Motor neuron (in vitro differentiated cells): ENCODE measurements around the gene AHSA1. TPM values are rescaled to one million over a fixed set of nuclear protein-coding genes. Genes with fewer than 3 reads are reported as not detected.
"Not testable (repeated sequence)": the region's sequence is repeated elsewhere in the genome, so short reads cannot be mapped to it uniquely, and the experiment has no call there.

ENCODE experiments used
- ATAC-seq, 8 experiments: fragments of 200-7000 bp; cut with Tn5 transposase; replicated peaks in 6 of 8; 2 replicates each; pipeline ENCODE4 v1.8.0; 2021; ENCODE audit warnings: mild to moderate bottlenecking in 8 of 8, moderate library complexity in 8 of 8
- H3K27ac ChIP-seq, 2 donors: fragments of 250-450 bp; sonication (Bioruptor Pico); 2 replicates each; pipeline ENCODE4 v1.9.0; 2021; ENCODE audit warnings: antibody characterized with exemption in 2 of 2, mild to moderate bottlenecking in 2 of 2, moderate library complexity in 1 of 2
- H3K4me1 ChIP-seq, 2 donors: fragments of 250-450 bp; sonication (Bioruptor Pico); replicated peaks in 1 of 2; 2 replicates each; pipeline ENCODE4 v1.6.1; 2021; ENCODE audit warnings: antibody characterized with exemption in 2 of 2, mild to moderate bottlenecking in 2 of 2, moderate library complexity in 1 of 2
- H3K4me3 ChIP-seq, 5 donors: fragments of 250-450 bp; sonication (Bioruptor Pico); 2 replicates each; pipeline ENCODE4 v1.9.0; 2021; ENCODE audit warnings: antibody characterized with exemption in 5 of 5, mild to moderate bottlenecking in 5 of 5, moderate library complexity in 4 of 5
- WGBS, 10 experiments: fragments of 450-650 bp; shearing (Covaris generic); methylation state at CpG; one replicate each; pipeline ENCODE4 v1.0.0; 2022; 5-methylcytosine and 5-hydroxymethylcytosine counted together
- in situ Hi-C, 9 experiments: fragments of 400-800 bp; cut with MboI; loops; one replicate each; pipeline ENCODE4 v1.15.0; 2021; ENCODE audit warnings: low sequenced_read_pairs in 9 of 9, low pct_unique_long_range_greater_than_20kb in 2 of 9; ENCODE audit not compliant: unreplicated experiment in 9 of 9
- total RNA-seq, 8 experiments: library from RNA; unstranded; fragments of 300-600 nt; gene quantifications; 2 replicates each; pipeline versions ENCODE4 v1.2.3 to v1.2.4, GENCODE V29; 2022

AHSA1 gene
- 100 to 1,000 TPM in 5 of 8 experiments, 10 to 100 TPM in 3; 76.3 to 203 (median 126) TPM for total RNA-seq

DNA sequence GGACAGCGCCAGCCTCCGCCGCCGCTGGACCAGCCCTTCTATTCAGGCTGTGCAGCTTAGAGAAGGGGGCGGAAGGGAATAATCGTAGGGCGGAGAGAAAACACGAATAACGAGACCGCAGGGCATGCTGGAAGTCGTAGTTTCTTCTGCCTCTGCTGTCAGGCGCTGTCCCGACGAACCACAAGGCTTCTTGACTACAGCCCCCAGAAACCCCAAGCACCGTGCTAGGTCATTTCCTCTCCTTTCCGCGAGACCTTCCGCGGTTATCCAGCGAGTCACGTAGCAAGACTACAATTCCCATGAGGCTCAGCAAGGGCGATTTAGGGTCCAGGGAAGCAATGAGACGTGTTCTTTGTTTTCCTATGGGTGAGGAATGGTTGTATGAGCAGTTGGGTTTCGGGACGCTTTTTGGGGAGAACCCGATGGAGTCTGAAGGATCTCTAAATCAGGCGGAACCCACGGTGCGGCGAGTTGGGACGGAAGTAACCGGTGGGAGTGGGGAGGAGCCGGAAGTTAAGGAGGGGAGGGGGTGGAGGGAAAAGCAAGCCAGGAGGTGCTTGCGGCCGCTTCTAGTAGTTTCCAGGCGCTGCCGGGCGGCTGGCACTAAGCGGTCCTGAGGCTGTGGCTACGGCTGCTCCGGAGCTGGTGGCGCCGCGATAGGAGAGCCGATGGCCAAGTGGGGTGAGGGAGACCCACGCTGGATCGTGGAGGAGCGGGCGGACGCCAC lies at the start of gene AHSA1, which contains the start of gene VIPAS39:
AHSA1 (plus strand) TSS at position 572 of the 727 bp plus-strand sequence; CDS start at position 669, 97 bp downstream.
VIPAS39 (minus strand) TSS at position 80 of the 727 bp plus-strand sequence. CDS start 3,499 bp downstream, outside the sequence.
- in situ Hi-C loops, result no loop called here

DNA sequence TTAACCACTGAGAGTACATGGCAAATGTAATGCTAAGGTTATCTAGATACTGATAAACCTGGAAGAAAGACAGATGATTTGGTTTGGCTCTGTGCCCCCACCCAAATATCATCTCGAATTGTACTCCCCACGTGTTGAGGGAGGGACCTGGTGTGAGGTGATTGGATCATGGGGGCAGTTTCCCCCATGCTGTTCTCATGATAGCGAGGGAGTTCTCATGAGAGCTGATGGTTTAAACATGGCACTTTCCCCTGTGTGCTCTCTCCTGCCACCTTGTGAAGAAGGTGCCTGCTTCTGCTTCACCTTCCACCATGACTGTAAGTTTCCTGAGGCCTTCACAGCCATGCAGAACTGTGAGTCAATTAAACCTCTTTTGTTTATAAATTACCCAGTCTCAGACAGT lies 48.8 kb upstream of the AHSA1 start:
- no peak overlapping the region for H3K4me3 ChIP-seq
- no peaks in the 10 kb centered on the region for H3K4me1 ChIP-seq
- in situ Hi-C loops, result no loop called here
- ATAC-seq, result peak in 3 of 8 experiments; percentile 37 to 57 (median 51)
- no peak overlapping the region for H3K27ac ChIP-seq
- 0 to 83% (median 20%) methylated on average over 1 to 3 of the region's 3 CpGs; no CpG with 5 or more reads in 3 of the 10 experiments for WGBS, 10 experiments

More for the DNA sequence above, at the start of gene AHSA1, which contains the start of gene VIPAS39:
- peak; percentile 89 to 96 (median 95) for ATAC-seq
- H3K4me3 ChIP-seq, result peak within 1 kb of the TSS; percentile 55 to 90 (median 64)
- peaks cover 8 to 10% of the 10 kb centered on the region in 2 donors for H3K4me1 ChIP-seq
- peak within 1 kb of the TSS; percentile 96 for H3K27ac ChIP-seq
- WGBS, 10 experiments, result 0 to 1% (median 0%) methylated on average over 1 to 17 of the region's 50 CpGs; no CpG with 5 or more reads in 5 of the 10 experiments

DNA sequence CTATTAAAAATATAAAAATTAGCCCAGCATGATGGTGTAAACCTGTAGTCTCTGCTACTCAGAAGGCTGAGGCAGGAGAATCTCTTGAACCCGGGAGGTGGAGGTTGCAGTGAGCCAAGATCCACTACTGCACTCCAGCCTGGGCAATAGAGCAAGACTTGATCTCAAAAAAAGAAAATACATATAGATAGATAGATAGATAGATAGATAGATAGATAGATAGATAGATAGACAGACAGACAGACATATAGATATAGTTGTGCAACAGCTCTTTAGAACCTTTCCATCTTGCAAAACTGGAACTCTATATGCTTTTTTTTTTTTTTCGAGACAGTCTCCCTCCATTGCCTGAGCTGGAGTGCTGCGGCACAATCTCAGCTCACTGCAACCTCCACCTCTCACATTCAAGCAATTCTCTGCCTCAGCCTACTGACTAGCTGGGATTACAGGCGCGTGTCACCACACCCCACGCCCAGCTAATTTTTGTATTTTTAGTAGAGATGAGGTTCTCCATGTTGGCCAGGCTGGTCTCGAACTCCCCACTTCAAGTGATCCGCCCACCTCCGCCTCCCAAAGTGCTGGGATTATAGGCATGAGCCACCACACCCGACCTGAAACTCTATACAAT lies 42.4 kb upstream of the AHSA1 start:
- WGBS, 10 experiments, result 47 to 98% (median 90%) methylated on average over 1 to 9 of the region's 10 CpGs; no CpG with 5 or more reads in 3 of the 10 experiments
- ATAC-seq, H3K4me1 ChIP-seq, H3K4me3 ChIP-seq, in situ Hi-C loops, H3K27ac ChIP-seq: not testable (repeated sequence)

DNA sequence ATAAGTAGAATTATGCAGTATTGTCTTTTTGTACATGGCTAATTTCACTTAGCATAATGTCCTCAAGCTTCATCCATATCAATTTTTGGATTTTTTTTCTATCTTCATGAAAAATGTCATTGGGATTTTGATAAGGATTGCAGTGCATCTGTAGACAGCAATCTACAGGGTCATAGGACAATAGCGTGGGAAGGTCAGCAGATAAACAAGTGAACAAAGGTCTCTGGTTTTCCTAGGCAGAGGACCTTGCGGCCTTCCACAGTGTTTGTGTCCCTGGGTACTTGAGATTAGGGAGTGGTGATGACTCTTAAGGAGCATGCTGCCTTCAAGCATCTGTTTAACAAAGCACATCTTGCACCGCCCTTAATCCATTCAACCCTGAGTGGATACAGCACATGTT lies 41.8 kb upstream of the AHSA1 start:
- WGBS, 10 experiments, result 80 to 100% (median 100%) methylated on average over 1 of the region's 3 CpGs; no CpG with 5 or more reads in 4 of the 10 experiments
- H3K4me1 ChIP-seq, H3K4me3 ChIP-seq, in situ Hi-C loops, ATAC-seq, H3K27ac ChIP-seq: not testable (repeated sequence)

DNA sequence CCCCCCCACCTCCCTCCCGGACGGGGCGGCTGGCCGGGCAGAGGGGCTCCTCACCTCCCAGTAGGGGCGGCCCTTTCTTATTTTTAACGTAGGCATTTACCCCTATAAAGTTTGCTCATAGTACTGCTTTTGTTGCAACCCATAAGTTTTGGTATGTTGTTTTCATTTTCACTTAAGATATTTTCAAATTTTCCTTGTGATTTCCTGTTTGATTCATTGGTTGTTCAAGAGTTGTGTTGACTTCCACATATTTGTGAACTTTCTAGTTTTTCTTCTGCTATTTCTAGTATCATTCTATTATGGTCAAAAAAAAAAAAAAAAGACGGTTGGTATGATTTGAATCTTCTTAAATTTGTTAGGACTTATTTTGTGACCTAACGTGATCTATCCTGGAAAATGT lies 41.1 kb upstream of the AHSA1 start:
- ATAC-seq, result no peak
- no peak overlapping the region for H3K27ac ChIP-seq
- no peaks in the 10 kb centered on the region for H3K4me1 ChIP-seq
- in situ Hi-C loops, result no loop called here
- no peak overlapping the region for H3K4me3 ChIP-seq
- WGBS, 10 experiments, result 20 to 100% (median 98%) methylated on average over 1 to 4 of the region's 8 CpGs

DNA sequence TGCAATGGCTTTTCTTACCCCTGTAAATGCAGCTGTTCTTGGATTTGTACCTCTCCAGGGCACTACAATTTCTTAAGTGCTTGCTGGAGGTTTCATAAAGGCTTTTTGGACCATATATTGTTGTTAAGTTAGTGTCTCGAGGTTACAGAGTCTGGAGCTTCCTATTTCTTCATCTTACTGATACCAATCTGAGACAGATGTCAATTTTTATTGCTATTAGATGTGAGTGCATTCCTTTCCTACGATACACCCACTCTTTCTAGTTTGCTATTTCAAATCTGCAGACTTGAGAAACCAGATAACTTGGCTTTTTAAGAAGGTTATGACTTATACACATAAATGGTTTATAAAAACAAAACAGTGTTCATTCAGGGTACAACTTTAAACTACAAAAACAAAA lies 36.7 kb upstream of the AHSA1 start:
- in situ Hi-C loops, result no loop called here
- Histone ChIP-seq H3K27ac (no peak overlapping the region), H3K4me3 (no peak overlapping the region), H3K4me1 (no peaks in the 10 kb centered on the region)
- WGBS, 10 experiments, result 0 to 83% (median 50%) methylated on average over 1 to 2 of the region's 2 CpGs
- ATAC-seq, result no peak

DNA sequence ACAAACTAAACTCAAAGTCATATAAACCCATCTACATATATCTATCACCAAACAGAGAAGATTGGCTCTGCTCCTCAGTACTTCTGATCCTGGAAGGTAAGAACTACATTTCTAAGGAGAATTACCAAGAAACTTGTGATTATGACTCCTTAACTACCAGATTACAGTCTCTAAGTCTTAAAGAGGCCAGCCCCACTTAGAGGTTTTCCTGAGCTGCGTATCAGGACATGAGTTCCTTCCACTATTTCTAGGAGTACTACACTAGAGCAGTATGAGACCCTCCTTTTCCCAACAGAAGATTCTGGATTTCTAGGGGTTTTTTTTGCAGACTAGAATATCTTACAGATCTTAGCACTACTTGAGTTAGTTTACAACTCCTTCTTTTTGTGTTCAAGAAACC lies 34.5 kb upstream of the AHSA1 start, which contains the start of gene NOXRED1:
NOXRED1 (minus strand) TSS at position 101 of the 400 bp plus-strand sequence. CDS start 634 bp downstream, outside the sequence.
- ATAC-seq, result no peak
- in situ Hi-C loops, result no loop called here
- 80 to 100% (median 100%) methylated on average over 1 of the region's 1 CpG; no CpG with 5 or more reads in 5 of the 10 experiments for WGBS, 10 experiments
- no peak within 1 kb of the TSS for H3K4me3 ChIP-seq
- H3K27ac ChIP-seq, result no peak within 1 kb of the TSS
- H3K4me1 ChIP-seq, result no peaks in the 10 kb centered on the region

DNA sequence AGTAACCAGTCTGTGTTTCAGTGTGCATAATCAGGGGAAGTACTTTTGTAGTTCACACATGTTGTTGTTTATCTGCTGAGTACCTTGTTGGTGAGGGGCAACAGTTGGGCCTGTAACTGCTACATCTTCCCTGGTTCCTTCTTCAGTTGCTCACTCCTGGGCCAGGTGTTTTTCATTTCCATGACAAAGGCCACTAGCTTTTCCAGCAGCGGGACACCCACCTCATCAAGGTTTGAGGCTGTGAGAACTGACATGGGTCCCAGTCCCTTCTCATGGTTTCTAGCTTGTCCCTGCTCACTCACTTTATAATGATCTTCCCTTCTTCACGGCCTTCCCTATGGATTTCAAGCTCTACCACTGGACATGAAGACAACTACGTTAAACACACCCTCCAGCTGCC lies 33.0 kb upstream of the AHSA1 start:
- Histone ChIP-seq H3K4me1 (no peaks in the 10 kb centered on the region), H3K27ac (no peak overlapping the region), H3K4me3 (no peak overlapping the region)
- ATAC-seq, result no peak
- 80 to 100% (median 86%) methylated on average over 1 to 3 of the region's 3 CpGs; no CpG with 5 or more reads in 1 of the 10 experiments for WGBS, 10 experiments
- in situ Hi-C loops, result no loop called here

DNA sequence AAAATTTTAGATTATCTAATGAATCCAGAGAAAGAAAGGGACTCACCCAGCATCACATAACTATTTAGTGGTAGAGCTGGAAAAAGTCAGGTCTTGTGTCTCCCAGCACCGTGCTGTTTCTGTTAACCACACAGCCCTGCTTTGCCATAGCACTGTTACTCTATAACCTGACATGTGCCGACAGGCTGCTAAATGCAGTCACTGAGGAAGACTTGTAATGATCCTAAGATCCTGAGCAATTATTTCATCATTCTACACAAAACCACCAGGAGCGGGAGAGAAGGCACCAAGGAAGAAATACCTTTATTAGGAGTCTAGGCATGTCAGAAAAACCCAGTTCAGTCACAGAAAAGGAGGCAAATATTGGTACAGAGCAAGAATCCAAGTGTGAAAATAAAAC lies 31.5 kb upstream of the AHSA1 start:
- Histone ChIP-seq H3K27ac (no peak overlapping the region), H3K4me3 (no peak overlapping the region), H3K4me1 (no peaks in the 10 kb centered on the region)
- 86 to 100% (median 100%) methylated on average over 1 to 3 of the region's 3 CpGs; no CpG with 5 or more reads in 3 of the 10 experiments for WGBS, 10 experiments
- ATAC-seq, result no peak
- in situ Hi-C loops, result no loop called here

DNA sequence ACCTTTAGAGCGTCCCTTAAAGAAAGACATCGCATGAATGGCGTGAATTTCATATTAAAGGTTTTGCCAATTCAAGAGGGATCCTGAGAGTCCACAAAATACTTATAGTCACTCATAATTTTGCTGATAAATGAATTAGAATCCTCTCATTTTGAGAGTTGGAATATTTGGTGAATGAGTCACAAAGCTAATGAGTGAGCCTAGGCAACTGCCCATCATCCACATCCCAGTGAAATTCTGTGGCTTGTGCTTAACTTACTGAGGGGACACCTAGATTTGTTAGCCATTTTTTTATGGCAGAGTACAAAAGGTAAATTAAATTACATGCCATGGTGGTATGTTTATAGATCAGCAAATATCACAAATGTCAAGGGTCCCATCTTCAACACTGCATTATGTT lies 21.9 kb upstream of the AHSA1 start:
- no peak for ATAC-seq
- Histone ChIP-seq H3K4me3 (no peak overlapping the region), H3K4me1 (no peaks in the 10 kb centered on the region), H3K27ac (no peak overlapping the region)
- 90 to 100% (median 97%) methylated on average over 1 to 3 of the region's 3 CpGs; no CpG with 5 or more reads in 1 of the 10 experiments for WGBS, 10 experiments
- in situ Hi-C loops, result no loop called here

DNA sequence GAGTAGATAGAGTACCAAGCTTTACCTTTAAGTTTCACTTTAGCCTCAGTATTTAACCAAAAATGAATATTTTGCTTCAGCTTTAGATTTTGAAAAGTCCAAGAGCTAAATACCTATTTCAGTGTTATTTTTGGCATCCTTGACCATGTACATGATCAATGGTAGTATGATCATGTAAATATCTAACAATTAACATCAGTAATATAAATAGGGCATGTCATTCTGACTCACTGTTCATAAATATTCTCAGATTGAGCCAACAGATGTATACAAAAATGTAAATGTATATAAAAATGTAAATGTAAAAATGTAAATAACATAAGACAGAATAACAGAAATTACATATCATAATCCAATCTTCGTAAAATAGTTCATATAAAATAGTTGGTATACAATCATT lies 19.3 kb upstream of the AHSA1 start:
- no peak overlapping the region for H3K4me3 ChIP-seq
- no peaks in the 10 kb centered on the region for H3K4me1 ChIP-seq
- 0 to 100% (median 90%) methylated on average over 1 of the region's 1 CpG; no CpG with 5 or more reads in 2 of the 10 experiments for WGBS, 10 experiments
- ATAC-seq, result peak in 2 of 8 experiments; percentile 35 to 93
- in situ Hi-C loops, result no loop called here
- H3K27ac ChIP-seq, result no peak overlapping the region

DNA sequence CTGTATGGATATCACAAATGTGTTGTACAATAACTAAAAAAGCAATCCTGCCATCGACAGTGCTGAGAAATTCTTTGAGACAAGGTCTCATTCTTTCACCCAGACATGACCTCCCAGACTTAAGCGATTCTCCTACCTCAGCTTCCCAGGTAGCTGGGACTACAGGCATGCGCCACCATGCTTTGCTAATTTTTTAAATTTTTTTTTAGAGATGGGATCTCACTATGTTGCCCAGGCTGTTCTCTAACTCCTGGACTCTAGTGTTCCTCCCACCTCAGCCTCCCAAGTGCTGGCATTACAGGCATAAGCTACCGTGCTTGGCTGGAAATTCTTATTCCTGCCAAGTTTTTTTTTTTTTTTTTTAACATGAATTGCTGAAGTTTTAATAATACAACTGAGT lies 18.0 kb upstream of the AHSA1 start:
- H3K27ac ChIP-seq, result no peak overlapping the region
- H3K4me1 ChIP-seq, result no peaks in the 10 kb centered on the region
- H3K4me3 ChIP-seq, result no peak overlapping the region
- in situ Hi-C loops, result no loop called here
- no peak for ATAC-seq
- 76 to 100% (median 95%) methylated on average over 1 to 4 of the region's 4 CpGs; no CpG with 5 or more reads in 1 of the 10 experiments for WGBS, 10 experiments

DNA sequence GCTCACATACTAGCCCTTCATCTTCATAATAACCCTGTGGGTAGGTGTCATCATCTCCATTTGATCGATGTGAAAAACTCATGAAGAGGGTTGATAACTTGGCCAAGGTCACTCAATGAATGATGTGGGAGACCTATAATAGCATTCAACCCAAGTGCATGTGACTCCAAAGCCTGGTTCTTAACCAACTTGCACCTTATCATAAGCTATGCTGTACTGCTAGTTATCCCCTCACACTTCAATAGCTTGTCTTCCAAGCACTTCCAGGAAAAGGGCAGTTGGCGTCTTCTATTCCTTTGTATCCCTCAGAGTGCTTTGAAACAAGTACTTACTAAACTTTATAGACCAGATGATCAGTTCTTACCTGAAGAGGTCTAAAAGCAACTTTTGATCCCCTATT lies 15.7 kb upstream of the AHSA1 start:
- Histone ChIP-seq H3K4me1 (no peaks in the 10 kb centered on the region), H3K4me3 (no peak overlapping the region), H3K27ac (no peak overlapping the region)
- no peak for ATAC-seq
- in situ Hi-C loops, result no loop called here
- 50 to 100% (median 100%) methylated on average over 1 to 2 of the region's 2 CpGs; no CpG with 5 or more reads in 2 of the 10 experiments for WGBS, 10 experiments
